Endothelial cell of umbilical vein (primary cell): ENCODE measurements around the gene PLA2G4E. TPM values are rescaled to one million over a fixed set of nuclear protein-coding genes. Genes with fewer than 3 reads are reported as not detected.

Experiments
- BruUV-seq: library from RNA; stranded (reverse); fragments of 400-500 nt; replicated peaks from 2 replicates; lab custom pipeline; 2021; lab: Mats Ljungman, UMichigan
- CTCF ChIA-PET: fragments of 300-600, 350-600 bp; sonication (Branson Sonifier 250); formaldehyde crosslinking; loops from one replicate; lab custom pipeline; 2021; ENCODE audit warnings: antibody characterized with exemption, inconsistent platforms; lab: Charles Lee
- POLR2A ChIA-PET: fragments of 300-600, 350-600 bp; sonication (Branson Sonifier 250); formaldehyde crosslinking; loops from one replicate; lab custom pipeline; 2021; ENCODE audit warnings: antibody characterized with exemption, inconsistent platforms; lab: Charles Lee
- DNase-seq: peaks from one replicate; pipeline ENCODE4 v3.0.0-alpha.2; 2011; ENCODE audit warnings: low read depth, low spot score
- FAIRE-seq: peaks from 2 replicates; lab custom pipeline; 2011; peaks lifted over from hg19 to GRCh38; lab: Jason Lieb, UNC
- H2AFZ ChIP-seq: 2 replicates; pipeline ENCODE4 v1.6.0; 2012; ENCODE audit warnings: low read depth, low read length, control low read depth, inconsistent platforms
- H3K27ac ChIP-seq: 2 replicates; pipeline ENCODE4 v1.5.1; 2011; ENCODE audit warnings: low read depth, mild to moderate bottlenecking, control low read depth, low read length, moderate library complexity; ENCODE audit not compliant: insufficient read depth
- H3K27me3 ChIP-seq, 2 experiments: 2 replicates each; pipeline versions ENCODE4 v1.6.0 to v1.6.1; 2011; ENCODE audit warnings: low read length in 2 of 2, mixed read lengths in 1 of 2; ENCODE audit not compliant: control insufficient read depth in 2 of 2, insufficient read depth in 2 of 2
- H3K36me3 ChIP-seq, 2 experiments: 2 replicates in 1 of 2; 3 replicates in 1 of 2; pipeline ENCODE4 v1.5.1; 2011; ENCODE audit warnings: low read length in 2 of 2, mild to moderate bottlenecking in 1 of 2, moderate library complexity in 1 of 2; ENCODE audit not compliant: control insufficient read depth in 2 of 2, insufficient read depth in 2 of 2; ENCODE audit errors: extremely low read depth in 1 of 2
- H3K4me1 ChIP-seq: 3 replicates; pipeline ENCODE4 v1.5.1; 2011; ENCODE audit warnings: mild to moderate bottlenecking, low read length; ENCODE audit not compliant: control insufficient read depth, insufficient read depth; ENCODE audit errors: extremely low read depth
- H3K4me2 ChIP-seq: 2 replicates; pipeline ENCODE4 v1.6.1; 2011; ENCODE audit warnings: low read length, control low read depth, mixed read lengths; ENCODE audit not compliant: insufficient read depth
- H3K4me3 ChIP-seq, 3 experiments: fragments of 200-600 bp in 1 of 3; sonication (generic), shearing (Covaris generic) in 1 of 3; replicated peaks in 1 of 3; 2 replicates each; pipeline ENCODE4 v1.5.1; 2011 to 2016; ENCODE audit warnings: control low read depth in 3 of 3, low read length in 3 of 3, mild to moderate bottlenecking in 2 of 3, inconsistent platforms in 1 of 3, low read depth in 1 of 3, moderate library complexity in 1 of 3; ENCODE audit not compliant: insufficient read depth in 1 of 3
- H3K79me2 ChIP-seq: 2 replicates; pipeline ENCODE4 v1.6.0; 2012; ENCODE audit warnings: low read length, inconsistent platforms; ENCODE audit not compliant: control insufficient read depth, insufficient read depth
- H3K9ac ChIP-seq: replicated peaks from 2 replicates; pipeline ENCODE3; 2011; ENCODE audit warnings: low read length, control low read depth; ENCODE audit not compliant: insufficient read depth; ENCODE audit errors: extremely low read depth
- H3K9me1 ChIP-seq: replicated peaks from 3 replicates; pipeline ENCODE4 v1.6.0; 2011; ENCODE audit warnings: mild to moderate bottlenecking, low read length; ENCODE audit not compliant: control insufficient read depth, insufficient read depth; ENCODE audit errors: extremely low read depth
- H3K9me3 ChIP-seq: replicated peaks from 2 replicates; pipeline ENCODE4 v1.5.1; 2012; ENCODE audit warnings: low read length, inconsistent platforms; ENCODE audit not compliant: control insufficient read depth, insufficient read depth
- H4K20me1 ChIP-seq: replicated peaks from 2 replicates; pipeline ENCODE3; 2011; ENCODE audit warnings: mild to moderate bottlenecking, low read length; ENCODE audit not compliant: control insufficient read depth, insufficient read depth; ENCODE audit errors: extremely low read depth
- EZH2 ChIP-seq: IDR thresholded peaks from 2 replicates; pipeline ENCODE4 v1.6.1; 2012; ENCODE audit warnings: borderline replicate concordance, low read depth, mild to moderate bottlenecking, moderate library complexity, low read length, inconsistent platforms; ENCODE audit not compliant: severe bottlenecking
- FOS ChIP-seq: IDR thresholded peaks from 2 replicates; pipeline ENCODE4 v1.6.1; 2011; ENCODE audit warnings: mild to moderate bottlenecking, low read length, moderate library complexity, borderline replicate concordance; ENCODE audit not compliant: insufficient read depth
- GATA2 ChIP-seq: IDR thresholded peaks from 2 replicates; pipeline ENCODE4 v1.7.0; 2011; ENCODE audit warnings: low read depth, mild to moderate bottlenecking, moderate library complexity, mixed read lengths, low read length; ENCODE audit not compliant: insufficient read length, insufficient read depth
- JUN ChIP-seq: IDR thresholded peaks from 2 replicates; pipeline ENCODE4 v1.6.1; 2011; ENCODE audit warnings: borderline replicate concordance, low read depth; ENCODE audit not compliant: insufficient read length, insufficient read depth
- MYC ChIP-seq: IDR thresholded peaks from one replicate; pipeline ENCODE4 v1.6.1; 2011; ENCODE audit warnings: mild to moderate bottlenecking, low read depth, low read length
- POLR2A ChIP-seq: IDR thresholded peaks from 2 replicates; pipeline ENCODE4 v1.6.1; 2012; ENCODE audit warnings: low read depth, mild to moderate bottlenecking, control low read depth, low read length
- POLR2AphosphoS5 ChIP-seq: IDR thresholded peaks from 2 replicates; pipeline ENCODE4 v1.6.1; 2012; ENCODE audit warnings: low read depth, mild to moderate bottlenecking, control low read depth, low read length, moderate library complexity; ENCODE audit not compliant: insufficient read depth
- dilution Hi-C: fragments of 300-500 bp; cut with MboI; formaldehyde crosslinking; loops from one replicate; pipeline ENCODE4 v1.15.0; 2019; ENCODE audit warnings: low sequenced_read_pairs; ENCODE audit not compliant: extremely low pct_ligation_motif_present
- intact Hi-C: fragments of 100-400 bp; cut with micrococcal nuclease; formaldehyde crosslinking; loops from one replicate; pipeline ENCODE4 v1.10.0; 2022
- polyA plus RNA-seq, 4 experiments: library from polyadenylated mRNA; depleted of rRNA in 3 of 4; stranded (reverse) in 3 of 4; unstranded in 1 of 4; fragments of >200 nt; gene quantifications; 2 replicates each; pipeline versions ENCODE4 v1.2.1 to v1.2.3, GENCODE V29; 2011 to 2012; ENCODE audit warnings: missing spikeins in 1 of 4
- total RNA-seq: library from RNA; stranded (reverse); gene quantifications from 2 replicates; pipeline ENCODE4 v1.2.3, GENCODE V29; 2021
- TF ChIP-seq, protein P1 (sequence below): IDR thresholded peaks from 2 replicates; pipeline ENCODE4 v1.6.1; 2011; ENCODE audit not compliant: insufficient read depth, insufficient read length
- TF ChIP-seq, protein P2 (sequence below), 2 donors: IDR thresholded peaks; 1 replicate in 1 of 2; 2 replicates in 1 of 2; pipeline ENCODE4 v1.5.1; 2011; ENCODE audit warnings: low read length in 2 of 2, mild to moderate bottlenecking in 2 of 2, moderate library complexity in 2 of 2, control low read depth in 1 of 2, inconsistent platforms in 1 of 2, low read depth in 1 of 2; ENCODE audit not compliant: insufficient read depth in 1 of 2; ENCODE audit errors: extremely low read depth in 1 of 2

Gene PLA2G4E
- total and polyA plus RNA-seq, 2 donors (not counting 3 experiments of a cell fraction or from before 2014, with no cell fraction given): not detected

DNA sequence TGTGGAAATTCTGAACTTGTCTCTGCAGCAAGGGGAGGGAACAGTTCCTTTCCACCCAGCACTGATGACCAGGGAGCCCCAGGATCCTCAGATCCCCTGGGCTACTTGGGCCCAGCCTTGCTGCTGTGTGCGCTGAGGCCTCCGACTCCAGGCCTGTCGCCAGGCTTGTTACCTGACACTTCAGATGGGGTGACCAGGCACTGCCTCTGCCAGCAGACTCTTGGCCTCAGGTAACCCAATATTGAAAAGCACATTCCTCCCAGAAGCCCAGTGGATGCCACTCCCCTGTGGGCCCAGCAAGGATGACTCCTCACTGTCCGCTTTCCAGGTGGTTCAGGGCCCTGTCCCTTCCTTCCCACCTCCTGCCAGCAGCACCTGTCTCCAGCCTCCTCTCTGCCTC, 3.5 kb upstream of the PLA2G4E start:
- Histone ChIP-seq H3K9me3 (no peaks in the 10 kb centered on the region), H3K36me3 (no peaks in the 10 kb centered on the region), H3K9me1 (no peaks in the 10 kb centered on the region), H2AFZ (no peak overlapping the region), H3K27me3 (peaks cover 16 to 17% of the 10 kb centered on the region in 2 experiments), H3K27ac (no peak overlapping the region), H3K4me3 (no peak overlapping the region), H3K9ac (no peak overlapping the region), H3K4me2 (no peak overlapping the region), H3K4me1 (no peaks in the 10 kb centered on the region), H3K79me2 (no peaks in the 10 kb centered on the region), H4K20me1 (no peaks in the 10 kb centered on the region)
- dilution Hi-C loops (no loop called here), intact Hi-C loops (no loop called here)
- POLR2A ChIA-PET: no interaction called here
- DNase-seq (no peak), FAIRE-seq (no peak)
- CTCF ChIA-PET: no interaction called here
- BruUV-seq: no TSS peak
- no peak for TF ChIP-seq FOS
- no peak for TF ChIP-seq MYC
- no peak for TF ChIP-seq POLR2A
- TF ChIP-seq, protein P1, sequence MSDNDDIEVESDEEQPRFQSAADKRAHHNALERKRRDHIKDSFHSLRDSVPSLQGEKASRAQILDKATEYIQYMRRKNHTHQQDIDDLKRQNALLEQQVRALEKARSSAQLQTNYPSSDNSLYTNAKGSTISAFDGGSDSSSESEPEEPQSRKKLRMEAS: no peak
- TF ChIP-seq EZH2: no peak
- no peak for TF ChIP-seq JUN

DNA sequence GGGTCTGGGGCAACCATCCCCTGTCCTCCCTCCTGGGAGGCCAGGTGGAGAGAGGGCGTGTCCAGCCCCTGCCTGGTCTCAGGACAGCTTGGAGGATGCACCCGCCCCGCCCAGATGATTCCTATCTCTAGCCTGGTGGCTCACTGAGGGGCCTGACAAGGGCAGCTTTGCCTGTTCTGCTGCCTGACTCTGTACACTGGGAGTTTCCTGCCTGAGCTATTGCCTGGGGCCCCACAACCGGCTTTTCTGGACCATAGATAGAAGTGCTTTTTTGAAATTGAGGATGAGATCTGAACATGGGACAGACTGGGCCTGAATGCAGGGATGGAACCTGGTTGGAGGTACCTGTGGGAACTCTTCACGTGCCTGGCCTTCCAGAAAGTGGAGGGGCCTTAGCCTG, 751 bp upstream of the PLA2G4E start:
- H4K20me1 ChIP-seq: no peaks in the 10 kb centered on the region
- no peak overlapping the region for H3K27ac ChIP-seq
- no peak overlapping the region for H3K4me2 ChIP-seq
- intact Hi-C loops (no loop called here), dilution Hi-C loops (no loop called here)
- no peak overlapping the region for H2AFZ ChIP-seq
- H3K36me3 ChIP-seq: no peaks in the 10 kb centered on the region
- DNase-seq (no peak), FAIRE-seq (no peak)
- H3K4me1 ChIP-seq: no peaks in the 10 kb centered on the region
- H3K9me1 ChIP-seq: no peaks in the 10 kb centered on the region
- no peak overlapping the region for H3K4me3 ChIP-seq
- no peak for TF ChIP-seq JUN
- TF ChIP-seq POLR2A: no peak
- TF ChIP-seq, protein P1: no peak
- TF ChIP-seq GATA2: no peak
- TF ChIP-seq EZH2: no peak
- TF ChIP-seq, protein P2, sequence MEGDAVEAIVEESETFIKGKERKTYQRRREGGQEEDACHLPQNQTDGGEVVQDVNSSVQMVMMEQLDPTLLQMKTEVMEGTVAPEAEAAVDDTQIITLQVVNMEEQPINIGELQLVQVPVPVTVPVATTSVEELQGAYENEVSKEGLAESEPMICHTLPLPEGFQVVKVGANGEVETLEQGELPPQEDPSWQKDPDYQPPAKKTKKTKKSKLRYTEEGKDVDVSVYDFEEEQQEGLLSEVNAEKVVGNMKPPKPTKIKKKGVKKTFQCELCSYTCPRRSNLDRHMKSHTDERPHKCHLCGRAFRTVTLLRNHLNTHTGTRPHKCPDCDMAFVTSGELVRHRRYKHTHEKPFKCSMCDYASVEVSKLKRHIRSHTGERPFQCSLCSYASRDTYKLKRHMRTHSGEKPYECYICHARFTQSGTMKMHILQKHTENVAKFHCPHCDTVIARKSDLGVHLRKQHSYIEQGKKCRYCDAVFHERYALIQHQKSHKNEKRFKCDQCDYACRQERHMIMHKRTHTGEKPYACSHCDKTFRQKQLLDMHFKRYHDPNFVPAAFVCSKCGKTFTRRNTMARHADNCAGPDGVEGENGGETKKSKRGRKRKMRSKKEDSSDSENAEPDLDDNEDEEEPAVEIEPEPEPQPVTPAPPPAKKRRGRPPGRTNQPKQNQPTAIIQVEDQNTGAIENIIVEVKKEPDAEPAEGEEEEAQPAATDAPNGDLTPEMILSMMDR (IDR thresholded peaks at IDR 0.05; ENCODE audit: extremely low read depth in 1 of 2, insufficient read depth in 1 of 2, low read depth in 1 of 2, low read length in 2 of 2): no peak
- no peak for TF ChIP-seq MYC
- TF ChIP-seq POLR2AphosphoS5: no peak
- no peak for TF ChIP-seq FOS
- BruUV-seq: no TSS peak
- ChIA-PET CTCF (interaction anchor here (1.3 to 1.6 kb wide), 2 partner anchors 9 to 117 kb away, joined by 3 to 4 read pairs; no protein-coding TSS in a partner anchor), POLR2A (no interaction called here)
- H3K9ac ChIP-seq: no peak overlapping the region
- H3K79me2 ChIP-seq: no peaks in the 10 kb centered on the region
- H3K9me3 ChIP-seq: no peaks in the 10 kb centered on the region
- H3K27me3 ChIP-seq: peaks cover 2 to 8% of the 10 kb centered on the region in 2 experiments
